HepG2 (cell line): Measurements from ENCODE around the gene CST4. TPM values are rescaled to one million over a fixed set of nuclear protein-coding genes. Genes with fewer than 3 reads are reported as not detected.

Source experiments
- ATM ChIP-seq: fragments of 450-650 bp; IDR thresholded peaks from 2 replicates; pipeline ENCODE4 v1.7.1; 2017; ENCODE audit warnings: mild to moderate bottlenecking, borderline replicate concordance
- BHLHE40 ChIP-seq: IDR thresholded peaks from 2 replicates; pipeline ENCODE4 v1.6.1; 2011; ENCODE audit warnings: low read length, improper control_type of control experiment
- CBX1 ChIP-seq: IDR thresholded peaks from one replicate; pipeline ENCODE4 v1.6.1; 2016; ENCODE audit warnings: antibody characterized with exemption, low read depth
- DPF2 ChIP-seq: sonication (generic); formaldehyde crosslinking; IDR thresholded peaks from 2 replicates; pipeline ENCODE4 v1.4.0; 2020; ENCODE audit warnings: mild to moderate bottlenecking, low read depth, missing genetic modification reagents, borderline replicate concordance
- EP300 ChIP-seq, 3 experiments: sonication (generic) in 1 of 3; formaldehyde crosslinking in 1 of 3; IDR thresholded peaks; 2 replicates each; pipeline versions ENCODE4 v1.5.1 to v1.6.1; 2011 to 2020; ENCODE audit warnings: low read depth in 2 of 3, low read length in 2 of 3, borderline replicate concordance in 1 of 3, improper control_type of control experiment in 1 of 3, mild to moderate bottlenecking in 1 of 3, missing genetic modification reagents in 1 of 3, moderate library complexity in 1 of 3
- GRHL1 ChIP-seq: sonication (generic); formaldehyde crosslinking; conservative IDR thresholded peaks from 2 replicates; pipeline ENCODE4 v1.8.0; 2022; ENCODE audit warnings: missing genetic modification reagents
- IRF9 ChIP-seq: sonication (generic); formaldehyde crosslinking; IDR thresholded peaks from 2 replicates; pipeline ENCODE4 v1.8.0; 2022; ENCODE audit warnings: missing genetic modification reagents, mild to moderate bottlenecking, borderline replicate concordance
- KAT7 ChIP-seq: IDR thresholded peaks from 2 replicates; pipeline ENCODE4 v1.6.1; 2018; ENCODE audit warnings: borderline replicate concordance, missing compliant biosample characterization
- RARA ChIP-seq: IDR thresholded peaks from 2 replicates; pipeline ENCODE4 v1.6.1; 2016; ENCODE audit warnings: missing genetic modification reagents, missing compliant biosample characterization
- RARG ChIP-seq: sonication (generic); formaldehyde crosslinking; IDR thresholded peaks from 2 replicates; pipeline ENCODE4 v1.4.0; 2020; ENCODE audit warnings: low read depth, mild to moderate bottlenecking, missing genetic modification reagents
- TERF1 ChIP-seq: sonication (generic); formaldehyde crosslinking; IDR thresholded peaks from 2 replicates; pipeline ENCODE4 v1.8.0; 2022; ENCODE audit warnings: mild to moderate bottlenecking, missing genetic modification reagents, moderate library complexity
- TMF1 ChIP-seq: sonication (generic); formaldehyde crosslinking; IDR thresholded peaks from 2 replicates; pipeline ENCODE4 v1.8.1; 2022; ENCODE audit warnings: low read depth, missing genetic modification reagents
- TOE1 ChIP-seq: sonication (generic); formaldehyde crosslinking; IDR thresholded peaks from 2 replicates; pipeline ENCODE4 v1.4.0; 2020; ENCODE audit warnings: mild to moderate bottlenecking, missing genetic modification reagents
- ZBTB20 ChIP-seq: sonication (generic); formaldehyde crosslinking; IDR thresholded peaks from 2 replicates; pipeline ENCODE4 v1.8.1; 2023; ENCODE audit warnings: missing genetic modification reagents, low read depth, mild to moderate bottlenecking, borderline replicate concordance
- ZNF556 ChIP-seq: sonication (generic); formaldehyde crosslinking; IDR thresholded peaks from 2 replicates; pipeline ENCODE4 v1.4.0; 2020; ENCODE audit warnings: mild to moderate bottlenecking, missing genetic modification reagents, borderline replicate concordance
- ZNF562 ChIP-seq: sonication (generic); formaldehyde crosslinking; IDR thresholded peaks from 2 replicates; pipeline ENCODE4 v1.8.0; 2022; ENCODE audit warnings: missing genetic modification reagents, borderline replicate concordance
- ZNF616 ChIP-seq: sonication (generic); formaldehyde crosslinking; IDR thresholded peaks from 2 replicates; pipeline ENCODE4 v1.5.0; 2020; ENCODE audit warnings: low read depth, mild to moderate bottlenecking, missing genetic modification reagents
- ZNF687 ChIP-seq: sonication (generic); formaldehyde crosslinking; IDR thresholded peaks from 2 replicates; pipeline ENCODE4 v1.5.1; 2020; ENCODE audit warnings: mild to moderate bottlenecking, missing genetic modification reagents, moderate library complexity
- ZNF749 ChIP-seq: sonication (generic); formaldehyde crosslinking; IDR thresholded peaks from 2 replicates; pipeline ENCODE4 v1.8.0; 2022; ENCODE audit warnings: mild to moderate bottlenecking, missing genetic modification reagents, moderate library complexity, borderline replicate concordance
- polyA plus RNA-seq, 8 experiments: library from polyadenylated mRNA; depleted of rRNA in 3 of 8; stranded (reverse) in 7 of 8; unstranded in 1 of 8; fragments of >200 nt; fragmentation: Illumina TruSeq in 4 of 8; extraction: Trizol in 4 of 8; gene quantifications; 2 replicates each; pipeline versions ENCODE4 v1.2.1 to v1.2.3, GENCODE V29; 2011 to 2016; ENCODE audit warnings: low read depth in 4 of 8, missing spikeins in 1 of 8, mixed read lengths in 1 of 8; ENCODE audit not compliant: insufficient read depth in 1 of 8
- total RNA-seq, 5 experiments: library from RNA; depleted of rRNA; stranded (reverse); fragments of >200 nt; fragmentation: Illumina TruSeq; extraction: Trizol; gene quantifications; 2 replicates each; pipeline ENCODE4 v1.2.3, GENCODE V29; 2016; ENCODE audit warnings: low read depth in 1 of 5

Gene CST4
- total and polyA plus RNA-seq, 2 of the 13 experiments (the other 11 are each of a cell fraction or from before 2014, with no cell fraction given), result not detected

GRCh38 chr20:23640671-23641667, 47.9 kb downstream of the CST4 start (continued):
- TF ChIP-seq RARG (CRISPR knock-in tag) (0 out of 2 replicates have a peak, but pooled peaks have one; percentile 8), TOE1 (CRISPR knock-in tag) (no peak), CBX1 (peak; percentile 29), GRHL1 (CRISPR knock-in tag) (no peak), IRF9 (no peak), ZNF562 (CRISPR knock-in tag) (no peak), ZNF556 (CRISPR knock-in tag) (0 out of 2 replicates have a peak, but pooled peaks have one; percentile 29), ZBTB20 (0 out of 2 replicates have a peak, but pooled peaks have one; percentile 9), ZNF687 (CRISPR knock-in tag) (peak; percentile 82), DPF2 (CRISPR knock-in tag) (peak; percentile 51; the same call in 1 of the 2 replicates), EP300 (IDR thresholded peaks at IDR 0.05; ENCODE audit: low read depth in 2 of 2, low read length in 2 of 2) (peak in 1 of 2 experiments; percentile 22; a peak in 1 of 4 replicates), EP300 (CRISPR knock-in tag; IDR thresholded peaks at IDR 0.05; ENCODE audit: borderline replicate concordance) (peak; percentile 53; the same call in 1 of the 2 replicates), ZNF616 (CRISPR knock-in tag) (no peak), ZNF749 (CRISPR knock-in tag) (peak; percentile 10; the same call in 1 of the 2 replicates), TERF1 (CRISPR knock-in tag) (no peak), KAT7 (CRISPR knock-in tag) (no peak), TMF1 (0 out of 2 replicates have a peak, but pooled peaks have one; percentile 80), ATM (no peak), BHLHE40 (no peak), RARA (peak; percentile 95)
